GM23248 (cell line): Measurements from ENCODE around the gene ACTN1. TPM values are rescaled to one million over a fixed set of nuclear protein-coding genes. Genes with fewer than 3 reads are reported as not detected.
A peak's percentile ranks its signal among the peaks of the same experiment; 100 is the strongest.

ENCODE experiments used
- DNase-seq: peaks from one replicate; pipeline ENCODE4 v3.0.0-alpha.2; 2015
- H2AFZ ChIP-seq: fragments of 200-600 bp; sonication (generic); 2 replicates; pipeline ENCODE4 v1.6.1; 2016; ENCODE audit warnings: antibody characterized with exemption
- H3F3A ChIP-seq: fragments of 200-600 bp; sonication (generic); 2 replicates; pipeline ENCODE4 v1.6.1; 2016; ENCODE audit warnings: mild to moderate bottlenecking, antibody characterized with exemption, mixed run types; ENCODE audit not compliant: insufficient read depth
- H3K27ac ChIP-seq: fragments of 200-600 bp; sonication (generic); 2 replicates; pipeline ENCODE4 v1.5.1; 2016; ENCODE audit warnings: mild to moderate bottlenecking
- H3K27me3 ChIP-seq: fragments of 200-600 bp; sonication (generic); replicated peaks from 2 replicates; pipeline ENCODE4 v1.6.1; 2016; ENCODE audit warnings: mild to moderate bottlenecking; ENCODE audit not compliant: insufficient read depth
- H3K36me3 ChIP-seq: fragments of 200-600 bp; sonication (generic); 2 replicates; pipeline ENCODE4 v1.6.1; 2016; ENCODE audit warnings: low read depth, mild to moderate bottlenecking
- H3K4me1 ChIP-seq: fragments of 200-600 bp; sonication (generic); 2 replicates; pipeline ENCODE4 v1.6.1; 2016; ENCODE audit warnings: mild to moderate bottlenecking; ENCODE audit not compliant: insufficient read depth
- H3K4me2 ChIP-seq: fragments of 200-600 bp; sonication (generic); one replicate; pipeline ENCODE4 v1.6.1; 2016; ENCODE audit warnings: mild to moderate bottlenecking; ENCODE audit not compliant: unreplicated experiment
- H3K4me3 ChIP-seq: fragments of 200-600 bp; sonication (generic); 2 replicates; pipeline ENCODE4 v1.5.1; 2016; ENCODE audit warnings: mild to moderate bottlenecking
- H3K79me2 ChIP-seq: fragments of 200-600 bp; sonication (generic); 2 replicates; pipeline ENCODE4 v1.6.1; 2016; ENCODE audit warnings: mild to moderate bottlenecking; ENCODE audit not compliant: insufficient read depth
- H3K9ac ChIP-seq: fragments of 200-600 bp; sonication (generic); 2 replicates; pipeline ENCODE4 v1.6.1; 2016; ENCODE audit warnings: mild to moderate bottlenecking
- H3K9me2 ChIP-seq: fragments of 200-600 bp; sonication (generic); 2 replicates; pipeline ENCODE4 v1.6.1; 2016; ENCODE audit warnings: mixed run types, mild to moderate bottlenecking, moderate library complexity; ENCODE audit not compliant: insufficient read depth
- H3K9me3 ChIP-seq: fragments of 200-600 bp; sonication (generic); one replicate; pipeline ENCODE4 v1.6.1; 2017; ENCODE audit warnings: low read depth
- H4K20me1 ChIP-seq: fragments of 200-600 bp; sonication (generic); 2 replicates; pipeline ENCODE4 v1.6.0; 2016; ENCODE audit not compliant: insufficient read depth
- EZH2 ChIP-seq: fragments of 200-600 bp; sonication (generic); IDR thresholded peaks from 2 replicates; pipeline ENCODE4 v1.6.1; 2018; ENCODE audit warnings: antibody characterized with exemption, mild to moderate bottlenecking; ENCODE audit not compliant: insufficient read depth, poor library complexity, severe bottlenecking
- EZH2phosphoT487 ChIP-seq: fragments of 200-600 bp; sonication (generic); IDR thresholded peaks from 2 replicates; pipeline ENCODE4 v1.6.1; 2018; ENCODE audit warnings: antibody characterized with exemption, moderate library complexity, mild to moderate bottlenecking, low read depth; ENCODE audit not compliant: insufficient read depth
- WGBS, 2 experiments: methylation state at CpG; one replicate each; pipeline ENCODE4 v1.1.6; 2015 to 2017; ENCODE audit warnings: low lambda C conversion rate in 2 of 2, low coverage in 1 of 2; ENCODE audit errors: missing lambda C conversion rate in 2 of 2; 5-methylcytosine and 5-hydroxymethylcytosine counted together
- in situ Hi-C: fragments of 300-500 bp; cut with MboI; formaldehyde crosslinking; loops from 2 replicates; pipeline ENCODE4 v1.15.0; 2020
- polyA plus RNA-seq: library from polyadenylated mRNA; unstranded; fragments of >200 nt; fragmentation: Nextera tagmentation; extraction: Ambion mirVana; gene quantifications from 2 replicates; pipeline ENCODE4 v1.2.1, GENCODE V29; 2016
- total RNA-seq: library from RNA; depleted of rRNA; stranded (reverse); fragments of >200 nt; shearing (Covaris generic); gene quantifications from 2 replicates; pipeline ENCODE4 v1.2.3, GENCODE V29; 2014

Gene ACTN1
- total and polyA plus RNA-seq, 2 experiments from 2014 or later = 403 to 597 TPM

DNA sequence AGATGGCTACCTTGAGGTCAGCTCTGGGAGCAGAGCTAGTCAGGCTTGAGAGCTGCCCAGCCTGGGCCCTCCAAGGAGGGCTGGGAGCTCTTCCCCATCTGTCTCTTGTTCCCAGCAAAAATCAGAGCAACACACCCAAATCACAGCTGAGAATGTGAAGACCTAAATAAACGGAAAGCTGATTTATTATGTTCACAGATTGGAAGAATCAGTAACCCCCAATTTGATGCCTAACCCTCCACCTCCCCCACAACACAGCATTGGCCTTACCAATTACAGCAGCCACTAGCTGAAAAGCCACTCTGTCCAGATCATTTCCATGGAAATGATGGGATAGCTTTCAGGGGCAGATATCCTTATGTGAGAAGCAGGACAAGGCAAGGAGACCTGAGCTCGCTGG lies 7.1 kb upstream of the ACTN1 start:
- WGBS, 2 experiments = 89 to 91% methylated on average over 2 of the region's 2 CpGs
- no peak overlapping the region for H2AFZ ChIP-seq
- H3K79me2 ChIP-seq = no peaks in the 10 kb centered on the region
- TF ChIP-seq EZH2phosphoT487 (no peak), EZH2 (no peak)
- H3K4me2 ChIP-seq = no peak overlapping the region
- DNase-seq = no peak
- no peaks in the 10 kb centered on the region for H3K9me3 ChIP-seq
- no peak overlapping the region for H3K9ac ChIP-seq
- no peak overlapping the region for H3K27ac ChIP-seq
- H4K20me1 ChIP-seq = no peaks in the 10 kb centered on the region
- H3K27me3 ChIP-seq = no peaks in the 10 kb centered on the region
- H3K36me3 ChIP-seq = no peaks in the 10 kb centered on the region
- peaks cover 28% of the 10 kb centered on the region for H3F3A ChIP-seq
- in situ Hi-C loops = no loop called here
- no peaks in the 10 kb centered on the region for H3K9me2 ChIP-seq
- no peak overlapping the region for H3K4me3 ChIP-seq
- peaks cover 24% of the 10 kb centered on the region for H3K4me1 ChIP-seq

DNA sequence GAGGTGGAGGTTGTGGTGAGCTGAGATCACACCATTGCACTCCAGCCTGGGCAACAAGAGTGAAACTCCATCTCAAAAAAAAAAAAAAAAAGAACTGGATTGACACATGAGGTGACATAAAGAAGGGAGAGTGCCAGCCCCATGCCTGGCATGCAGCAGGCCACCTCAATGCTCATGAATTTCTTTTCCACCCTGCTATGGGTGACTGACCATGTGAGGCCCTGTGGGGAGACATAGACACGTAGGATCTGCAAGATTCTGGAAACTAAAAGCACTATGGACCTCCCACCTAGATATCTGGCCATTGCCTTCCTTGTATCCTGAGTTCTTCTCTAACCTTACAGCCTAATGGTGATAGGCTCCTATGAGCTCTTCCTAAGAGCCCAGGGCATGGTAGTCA lies 5.6 kb upstream of the ACTN1 start:
- H2AFZ ChIP-seq = no peak overlapping the region
- H3K9ac ChIP-seq = no peak overlapping the region
- no peak for TF ChIP-seq EZH2phosphoT487
- TF ChIP-seq EZH2 = no peak

DNA sequence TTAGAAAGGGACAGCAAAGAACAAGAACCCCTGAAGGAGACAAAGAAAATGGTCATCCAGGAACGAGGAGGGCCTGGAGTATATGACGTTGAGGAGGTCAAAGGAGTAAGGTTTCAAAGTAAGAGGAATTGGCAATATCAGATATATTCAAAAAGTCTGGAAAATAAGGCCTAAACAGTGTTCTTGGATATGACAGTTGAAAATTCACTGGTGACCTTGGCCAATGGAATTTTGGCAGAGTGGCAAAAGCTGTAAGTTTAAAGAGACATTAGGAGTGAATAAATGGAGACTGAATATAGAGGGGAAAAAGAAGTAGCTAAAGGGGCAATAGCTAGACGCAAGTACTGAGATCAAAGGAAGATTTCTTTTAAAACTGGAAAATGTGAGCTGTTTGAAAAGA lies 4.1 kb upstream of the ACTN1 start:
- DNase-seq = peak; percentile 49
- peaks cover 15% of the 10 kb centered on the region for H3K79me2 ChIP-seq
- peaks cover 34% of the 10 kb centered on the region for H3K4me1 ChIP-seq
- no peak overlapping the region for H3K4me3 ChIP-seq
- peak overlapping the region; percentile 91 for H3K27ac ChIP-seq
- H3K9me3 ChIP-seq = no peaks in the 10 kb centered on the region
- 88 to 93% methylated on average over 3 of the region's 3 CpGs for WGBS, 2 experiments
- peak overlapping the region; percentile 30 for H3K9ac ChIP-seq
- TF ChIP-seq EZH2 (no peak), EZH2phosphoT487 (no peak)
- H3K27me3 ChIP-seq = no peaks in the 10 kb centered on the region
- H3F3A ChIP-seq = peaks cover 41% of the 10 kb centered on the region
- H3K9me2 ChIP-seq = no peaks in the 10 kb centered on the region
- H3K36me3 ChIP-seq = no peaks in the 10 kb centered on the region
- H3K4me2 ChIP-seq = peak overlapping the region; percentile 49
- H4K20me1 ChIP-seq = no peaks in the 10 kb centered on the region
- in situ Hi-C loops = no loop called here
- H2AFZ ChIP-seq = no peak overlapping the region

More for the DNA sequence above, 5.6 kb upstream of the ACTN1 start:
- H3K27me3 ChIP-seq = no peaks in the 10 kb centered on the region
- H3K4me2 ChIP-seq = no peak overlapping the region
- H3K4me3 ChIP-seq = no peak overlapping the region
- 94 to 95% methylated on average over 1 of the region's 1 CpG for WGBS, 2 experiments
- peaks cover 34% of the 10 kb centered on the region for H3K4me1 ChIP-seq
- no peaks in the 10 kb centered on the region for H4K20me1 ChIP-seq
- H3K27ac ChIP-seq = no peak overlapping the region
- no peaks in the 10 kb centered on the region for H3K9me2 ChIP-seq
- peaks cover 10% of the 10 kb centered on the region; the same call in 1 of the 2 replicates for H3K79me2 ChIP-seq
- peaks cover 41% of the 10 kb centered on the region for H3F3A ChIP-seq
- H3K36me3 ChIP-seq = no peaks in the 10 kb centered on the region
- in situ Hi-C loops = no loop called here
- DNase-seq = no peak
- H3K9me3 ChIP-seq = no peaks in the 10 kb centered on the region

DNA sequence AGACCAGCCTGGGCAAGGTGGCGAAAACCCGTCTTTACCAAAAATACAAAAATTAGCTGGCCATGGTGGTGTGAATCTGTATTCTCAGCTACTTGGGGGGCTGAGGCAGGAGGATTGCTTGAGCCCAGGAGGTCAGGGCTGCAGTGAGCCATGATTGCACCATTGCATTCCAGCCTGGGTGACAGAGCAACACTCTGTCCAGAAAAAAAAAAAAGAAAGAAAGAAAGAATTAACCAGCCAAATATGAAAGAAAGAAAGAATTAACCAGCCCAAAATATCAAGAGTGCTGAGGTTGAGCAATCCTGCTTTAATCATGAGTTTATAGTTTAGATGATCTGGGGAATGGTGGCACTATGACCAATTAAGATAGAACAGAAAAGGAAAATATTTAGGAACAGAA lies 3.5 kb upstream of the ACTN1 start:
- Histone ChIP-seq H2AFZ (no peak overlapping the region), H4K20me1 (no peaks in the 10 kb centered on the region), H3K9me2 (no peaks in the 10 kb centered on the region), H3K27ac (peak overlapping the region; percentile 91), H3F3A (peaks cover 41% of the 10 kb centered on the region), H3K79me2 (peaks cover 18% of the 10 kb centered on the region), H3K4me3 (no peak overlapping the region), H3K9me3 (no peaks in the 10 kb centered on the region), H3K9ac (peak overlapping the region; percentile 63), H3K27me3 (no peaks in the 10 kb centered on the region), H3K36me3 (no peaks in the 10 kb centered on the region), H3K4me2 (peak overlapping the region; percentile 49), H3K4me1 (peaks cover 34% of the 10 kb centered on the region)
- 95 to 98% methylated on average over 2 of the region's 2 CpGs for WGBS, 2 experiments
- DNase-seq = peak; percentile 67
- no peak for TF ChIP-seq EZH2
- no peak for TF ChIP-seq EZH2phosphoT487
- in situ Hi-C loops = no loop called here
